Measurements from ENCODE around the gene SSH3. TPM values are rescaled to one million over a fixed set of nuclear protein-coding genes. Genes with fewer than 3 reads are reported as not detected.

The SSH3 gene
- total and polyA plus RNA-seq, 4 donors: 4.8 to 10.4 (median 8.1) TPM

DNA sequence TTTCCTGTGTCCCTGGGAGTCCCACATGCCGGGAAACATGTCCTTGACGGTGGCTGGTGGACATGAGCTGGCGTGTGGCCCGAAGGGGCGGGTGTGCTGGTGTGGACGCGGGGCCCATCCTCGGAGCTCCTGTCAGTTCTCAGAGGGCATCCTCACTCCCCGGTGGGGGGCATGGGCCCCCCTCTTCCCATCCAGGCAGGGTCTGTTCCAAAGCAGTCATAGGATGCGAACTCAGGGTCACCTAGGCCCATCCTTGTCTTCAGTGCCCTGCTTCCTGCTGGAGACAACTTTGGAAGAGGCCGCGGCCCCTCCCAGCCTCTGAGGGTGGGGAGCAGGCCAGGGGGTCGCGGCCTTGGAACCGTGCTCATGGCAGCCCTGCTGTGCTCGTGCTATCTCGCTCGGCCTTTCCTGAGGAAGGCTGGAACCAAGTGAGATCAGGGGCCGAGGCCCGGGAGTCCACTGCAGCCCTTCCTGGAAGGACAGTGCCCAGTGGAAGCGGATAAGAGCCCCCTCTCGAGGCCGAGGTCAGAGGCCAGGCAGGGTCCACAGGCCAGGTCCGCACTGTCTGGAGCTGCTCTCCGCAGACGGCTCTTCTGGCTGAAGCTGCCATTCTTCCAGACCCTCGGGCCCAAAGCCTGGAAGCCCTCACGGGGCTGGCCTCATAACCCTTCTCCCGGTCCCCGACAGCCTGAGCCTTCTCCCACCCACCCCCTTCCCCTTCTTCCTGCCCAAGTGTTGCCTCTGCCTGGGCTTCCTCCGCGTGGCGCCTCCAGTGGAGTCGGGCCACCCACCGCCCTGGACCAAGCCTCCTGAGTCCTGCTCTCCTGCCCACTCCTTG, 28.3 kb upstream of the SSH3 start (continued):
- no peak for TF ChIP-seq SP1 (IDR thresholded peaks at IDR 0.05)
- TF ChIP-seq RAD21 (IDR thresholded peaks at IDR 0.05): no peak
- peak; percentile 100 for TF ChIP-seq NR2F2 (IDR thresholded peaks at IDR 0.05)
- TF ChIP-seq, protein P1, sequence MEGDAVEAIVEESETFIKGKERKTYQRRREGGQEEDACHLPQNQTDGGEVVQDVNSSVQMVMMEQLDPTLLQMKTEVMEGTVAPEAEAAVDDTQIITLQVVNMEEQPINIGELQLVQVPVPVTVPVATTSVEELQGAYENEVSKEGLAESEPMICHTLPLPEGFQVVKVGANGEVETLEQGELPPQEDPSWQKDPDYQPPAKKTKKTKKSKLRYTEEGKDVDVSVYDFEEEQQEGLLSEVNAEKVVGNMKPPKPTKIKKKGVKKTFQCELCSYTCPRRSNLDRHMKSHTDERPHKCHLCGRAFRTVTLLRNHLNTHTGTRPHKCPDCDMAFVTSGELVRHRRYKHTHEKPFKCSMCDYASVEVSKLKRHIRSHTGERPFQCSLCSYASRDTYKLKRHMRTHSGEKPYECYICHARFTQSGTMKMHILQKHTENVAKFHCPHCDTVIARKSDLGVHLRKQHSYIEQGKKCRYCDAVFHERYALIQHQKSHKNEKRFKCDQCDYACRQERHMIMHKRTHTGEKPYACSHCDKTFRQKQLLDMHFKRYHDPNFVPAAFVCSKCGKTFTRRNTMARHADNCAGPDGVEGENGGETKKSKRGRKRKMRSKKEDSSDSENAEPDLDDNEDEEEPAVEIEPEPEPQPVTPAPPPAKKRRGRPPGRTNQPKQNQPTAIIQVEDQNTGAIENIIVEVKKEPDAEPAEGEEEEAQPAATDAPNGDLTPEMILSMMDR (IDR thresholded peaks at IDR 0.05; ENCODE audit: low read depth, low read length, missing input control): no peak
- TF ChIP-seq TAF1 (conservative IDR thresholded peaks at IDR 0.05): no peak
- TF ChIP-seq FOXA2 (IDR thresholded peaks at IDR 0.05): no peak
- TF ChIP-seq, protein P2, sequence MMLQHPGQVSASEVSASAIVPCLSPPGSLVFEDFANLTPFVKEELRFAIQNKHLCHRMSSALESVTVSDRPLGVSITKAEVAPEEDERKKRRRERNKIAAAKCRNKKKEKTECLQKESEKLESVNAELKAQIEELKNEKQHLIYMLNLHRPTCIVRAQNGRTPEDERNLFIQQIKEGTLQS (IDR thresholded peaks at IDR 0.05): no peak
- TF ChIP-seq, protein P3, sequence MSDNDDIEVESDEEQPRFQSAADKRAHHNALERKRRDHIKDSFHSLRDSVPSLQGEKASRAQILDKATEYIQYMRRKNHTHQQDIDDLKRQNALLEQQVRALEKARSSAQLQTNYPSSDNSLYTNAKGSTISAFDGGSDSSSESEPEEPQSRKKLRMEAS (IDR thresholded peaks at IDR 0.05): peak; percentile 47

DNA sequence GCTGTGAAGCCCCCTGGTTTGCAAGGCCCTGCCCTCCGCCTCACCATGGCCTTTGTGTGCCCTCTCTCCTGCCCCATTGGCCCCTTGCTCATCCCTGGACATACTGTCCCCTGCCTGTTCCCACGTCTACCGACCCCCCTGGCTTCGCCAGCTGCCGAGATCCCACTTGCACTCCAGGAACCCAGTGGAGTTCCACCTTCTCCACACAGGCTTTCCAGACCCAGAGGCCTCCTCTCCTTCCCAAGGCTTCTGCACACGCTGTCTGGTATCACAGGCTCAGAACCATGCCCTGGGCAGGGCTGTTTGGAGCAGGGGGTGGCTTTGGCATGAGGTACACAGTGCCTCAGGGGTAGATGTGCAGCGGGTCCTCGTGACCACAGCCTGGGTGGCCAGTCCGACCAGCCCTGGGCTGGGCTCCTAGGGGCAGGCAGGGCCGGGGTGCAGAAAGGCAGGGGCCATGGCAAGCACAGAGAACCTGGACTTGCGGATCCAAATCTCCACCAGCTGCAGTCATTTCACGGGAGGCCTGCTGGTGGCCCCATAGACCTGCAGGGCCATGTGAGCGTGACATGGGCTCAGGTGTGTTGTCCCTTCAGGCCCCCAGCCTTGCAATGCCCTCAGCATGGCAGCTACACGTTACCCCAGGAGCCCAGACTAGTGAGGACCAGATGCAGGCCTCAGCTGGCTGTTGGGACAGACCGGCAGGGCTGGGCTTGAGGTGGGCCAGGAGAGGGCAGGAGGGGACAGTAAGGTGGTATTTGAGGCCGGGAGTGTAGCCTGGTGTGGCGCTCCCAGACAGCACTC, 27.5 kb upstream of the SSH3 start:
- no peak overlapping the region for H3K9ac ChIP-seq (ENCODE audit: low read depth in 1 of 2, low read length in 2 of 2)
- WGBS: 84% methylated on average over 17 of the region's 17 CpGs
- H3K27ac ChIP-seq (ENCODE audit: low read depth in 1 of 2, low read length in 2 of 2): peak overlapping the region; percentile 43 to 67
- H3K36me3 ChIP-seq (ENCODE audit: control insufficient read depth in 4 of 4, insufficient read depth in 3 of 4, low read depth in 1 of 4, low read length in 3 of 4): peaks cover 4 to 12% (median 7%) of the 10 kb centered on the region in 4 donors
- H3K9me3 ChIP-seq (ENCODE audit: control insufficient read depth in 4 of 4, low read length in 3 of 4): no peaks in the 10 kb centered on the region
- no peak overlapping the region for H3K4me3 ChIP-seq (ENCODE audit: low read depth in 1 of 3, low read length in 3 of 3)
- TF ChIP-seq, protein P3 (IDR thresholded peaks at IDR 0.05): no peak
- no peak for TF ChIP-seq GABPA (IDR thresholded peaks at IDR 0.05 in 1 of 2, conservative IDR thresholded peaks at IDR 0.05 in 1 of 2)
- no peaks in the 10 kb centered on the region for H3K27me3 ChIP-seq (ENCODE audit: control insufficient read depth in 4 of 4, insufficient read depth in 4 of 4, low read length in 3 of 4)
- no peak for DNase-seq (ENCODE audit: low spot score)
- peaks cover 10 to 63% (median 25%) of the 10 kb centered on the region in 4 donors for H3K4me1 ChIP-seq (ENCODE audit: control insufficient read depth in 4 of 4, insufficient read depth in 4 of 4, low read length in 3 of 4)

DNA sequence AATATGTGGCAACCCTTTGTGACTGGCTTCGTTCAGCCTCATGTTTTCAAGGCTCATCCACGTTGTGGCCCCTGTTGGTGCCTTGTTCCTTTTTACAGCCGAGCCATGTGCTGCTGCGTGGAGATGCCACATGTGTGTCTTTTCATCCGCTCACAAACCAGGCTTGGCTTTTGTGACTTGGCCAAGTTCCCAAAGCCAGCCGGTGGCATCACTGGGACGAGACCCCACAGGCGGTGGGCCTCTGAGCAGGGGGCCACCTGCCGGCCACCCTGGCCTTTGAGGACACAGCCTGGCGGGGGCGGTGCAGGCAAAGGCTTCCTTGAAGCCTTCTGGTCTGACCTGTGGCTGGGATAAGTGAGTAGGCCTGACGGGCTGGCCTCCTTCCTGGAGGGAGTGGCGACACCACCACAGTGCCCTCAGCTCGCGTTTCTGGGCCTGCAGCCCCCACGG, 26.5 kb upstream of the SSH3 start:
- 60% methylated on average over 16 of the region's 16 CpGs for WGBS
- Histone ChIP-seq H3K4me3 (ENCODE audit: low read depth in 1 of 3, low read length in 3 of 3) (no peak overlapping the region), H3K36me3 (ENCODE audit: control insufficient read depth in 4 of 4, insufficient read depth in 3 of 4, low read depth in 1 of 4, low read length in 3 of 4) (peaks cover 7 to 18% (median 10%) of the 10 kb centered on the region in 4 donors)
- no peak for TF ChIP-seq YY1 (IDR thresholded peaks at IDR 0.05)
- no peak for TF ChIP-seq TAF1 (conservative IDR thresholded peaks at IDR 0.05)
- no peak for TF ChIP-seq RXRA (IDR thresholded peaks at IDR 0.05)
- TF ChIP-seq, protein P4, sequence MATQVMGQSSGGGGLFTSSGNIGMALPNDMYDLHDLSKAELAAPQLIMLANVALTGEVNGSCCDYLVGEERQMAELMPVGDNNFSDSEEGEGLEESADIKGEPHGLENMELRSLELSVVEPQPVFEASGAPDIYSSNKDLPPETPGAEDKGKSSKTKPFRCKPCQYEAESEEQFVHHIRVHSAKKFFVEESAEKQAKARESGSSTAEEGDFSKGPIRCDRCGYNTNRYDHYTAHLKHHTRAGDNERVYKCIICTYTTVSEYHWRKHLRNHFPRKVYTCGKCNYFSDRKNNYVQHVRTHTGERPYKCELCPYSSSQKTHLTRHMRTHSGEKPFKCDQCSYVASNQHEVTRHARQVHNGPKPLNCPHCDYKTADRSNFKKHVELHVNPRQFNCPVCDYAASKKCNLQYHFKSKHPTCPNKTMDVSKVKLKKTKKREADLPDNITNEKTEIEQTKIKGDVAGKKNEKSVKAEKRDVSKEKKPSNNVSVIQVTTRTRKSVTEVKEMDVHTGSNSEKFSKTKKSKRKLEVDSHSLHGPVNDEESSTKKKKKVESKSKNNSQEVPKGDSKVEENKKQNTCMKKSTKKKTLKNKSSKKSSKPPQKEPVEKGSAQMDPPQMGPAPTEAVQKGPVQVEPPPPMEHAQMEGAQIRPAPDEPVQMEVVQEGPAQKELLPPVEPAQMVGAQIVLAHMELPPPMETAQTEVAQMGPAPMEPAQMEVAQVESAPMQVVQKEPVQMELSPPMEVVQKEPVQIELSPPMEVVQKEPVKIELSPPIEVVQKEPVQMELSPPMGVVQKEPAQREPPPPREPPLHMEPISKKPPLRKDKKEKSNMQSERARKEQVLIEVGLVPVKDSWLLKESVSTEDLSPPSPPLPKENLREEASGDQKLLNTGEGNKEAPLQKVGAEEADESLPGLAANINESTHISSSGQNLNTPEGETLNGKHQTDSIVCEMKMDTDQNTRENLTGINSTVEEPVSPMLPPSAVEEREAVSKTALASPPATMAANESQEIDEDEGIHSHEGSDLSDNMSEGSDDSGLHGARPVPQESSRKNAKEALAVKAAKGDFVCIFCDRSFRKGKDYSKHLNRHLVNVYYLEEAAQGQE (IDR thresholded peaks at IDR 0.05): no peak
- TF ChIP-seq SP1 (IDR thresholded peaks at IDR 0.05): no peak
- TF ChIP-seq HNF4A (conservative IDR thresholded peaks at IDR 0.05): no peak
- no peak for TF ChIP-seq GABPA (IDR thresholded peaks at IDR 0.05 in 1 of 2, conservative IDR thresholded peaks at IDR 0.05 in 1 of 2)
- TF ChIP-seq, protein P1 (IDR thresholded peaks at IDR 0.05; ENCODE audit: low read depth, low read length, missing input control): no peak
- TF ChIP-seq HNF4G (IDR thresholded peaks at IDR 0.05): no peak
- TF ChIP-seq EGR1 (IDR thresholded peaks at IDR 0.05; ENCODE audit: low read depth in 2 of 2): no peak
- TF ChIP-seq JUND (IDR thresholded peaks at IDR 0.05): no peak

More for the DNA sequence above, 26.5 kb upstream of the SSH3 start:
- Histone ChIP-seq H3K9ac (ENCODE audit: low read depth in 1 of 2, low read length in 2 of 2) (no peak overlapping the region), H3K4me1 (ENCODE audit: control insufficient read depth in 4 of 4, insufficient read depth in 4 of 4, low read length in 3 of 4) (peaks cover 10 to 54% (median 21%) of the 10 kb centered on the region in 4 donors), H3K27ac (ENCODE audit: low read depth in 1 of 2, low read length in 2 of 2) (peak overlapping the region; percentile 67 to 71), H3K27me3 (ENCODE audit: control insufficient read depth in 4 of 4, insufficient read depth in 4 of 4, low read length in 3 of 4) (no peaks in the 10 kb centered on the region), H3K9me3 (ENCODE audit: control insufficient read depth in 4 of 4, low read length in 3 of 4) (no peaks in the 10 kb centered on the region)
- no peak for DNase-seq (ENCODE audit: low spot score)

Data from liver (tissue), 9 donors.